Smooth muscle cell (in vitro differentiated cells): Measurements from ENCODE around the gene ASCC2. TPM values are rescaled to one million over a fixed set of nuclear protein-coding genes. Genes with fewer than 3 reads are reported as not detected.

ENCODE experiments used
- DNase-seq: peaks from one replicate; lab custom pipeline; 2025; ENCODE audit not compliant: unreplicated experiment; lab: John Stamatoyannopoulos, UW
- H2AFZ ChIP-seq: fragments of 200-600 bp; sonication (generic); 2 replicates; pipeline ENCODE4 v1.6.0; 2016; ENCODE audit warnings: antibody characterized with exemption, low read depth, mild to moderate bottlenecking
- H3F3A ChIP-seq: fragments of 200-600 bp; sonication (generic); 2 replicates; pipeline ENCODE4 v1.6.0; 2017; ENCODE audit warnings: antibody characterized with exemption, low read depth
- H3K27ac ChIP-seq: fragments of 200-600 bp; sonication (generic); 2 replicates; pipeline ENCODE4 v1.5.1; 2016; ENCODE audit warnings: low read depth, mild to moderate bottlenecking
- H3K27me3 ChIP-seq: fragments of 200-600 bp; sonication (generic); 2 replicates; pipeline ENCODE4 v1.6.1; 2016; ENCODE audit warnings: low read depth, mild to moderate bottlenecking
- H3K36me3 ChIP-seq: fragments of 200-600 bp; sonication (generic); 2 replicates; pipeline ENCODE4 v1.5.1; 2016; ENCODE audit warnings: low read depth
- H3K4me1 ChIP-seq: fragments of 200-600 bp; sonication (generic); 2 replicates; pipeline ENCODE4 v1.5.1; 2016; ENCODE audit warnings: low read depth
- H3K4me2 ChIP-seq: fragments of 200-600 bp; sonication (generic); 2 replicates; pipeline ENCODE4 v1.6.0; 2016; ENCODE audit warnings: mild to moderate bottlenecking
- H3K4me3 ChIP-seq: fragments of 200-600 bp; sonication (generic); 2 replicates; pipeline ENCODE4 v1.5.1; 2016; ENCODE audit warnings: mild to moderate bottlenecking
- H3K79me2 ChIP-seq: fragments of 200-600 bp; sonication (generic); 2 replicates; pipeline ENCODE4 v1.6.0; 2016; ENCODE audit warnings: low read depth, mild to moderate bottlenecking
- H3K9ac ChIP-seq: fragments of 200-600 bp; sonication (generic); 2 replicates; pipeline ENCODE4 v1.6.0; 2016; ENCODE audit warnings: low read depth
- H3K9me3 ChIP-seq: fragments of 200-600 bp; sonication (generic); replicated peaks from 2 replicates; pipeline ENCODE4 v1.5.1; 2016; ENCODE audit warnings: low read depth
- H4K20me1 ChIP-seq: fragments of 200-600 bp; sonication (generic); 2 replicates; pipeline ENCODE4 v1.6.0; 2016; ENCODE audit warnings: low read depth
- CTCF ChIP-seq: fragments of 200-600 bp; sonication (generic); IDR thresholded peaks from 2 replicates; pipeline ENCODE4 v1.5.1; 2017; ENCODE audit warnings: borderline replicate concordance, mild to moderate bottlenecking, antibody characterized with exemption; ENCODE audit not compliant: insufficient read depth, poor library complexity, severe bottlenecking
- WGBS: methylation state at CpG from one replicate; pipeline ENCODE4 v1.1.7; 2016; ENCODE audit warnings: low lambda C conversion rate; 5-methylcytosine and 5-hydroxymethylcytosine counted together
- polyA plus RNA-seq: library from polyadenylated mRNA; unstranded; fragments of >200 nt; fragmentation: Nextera tagmentation; extraction: Ambion mirVana; gene quantifications from 2 replicates; pipeline ENCODE4 v1.2.1, GENCODE V29; 2016
- total RNA-seq: library from RNA; depleted of rRNA; stranded (reverse); fragments of >200 nt; gene quantifications from 2 replicates; pipeline ENCODE4 v1.2.3, GENCODE V29; 2014

Gene ASCC2
- total and polyA plus RNA-seq, 2 experiments from 2014 or later: 32.1 to 58.9 TPM

- Histone ChIP-seq H3K79me2 (no peaks in the 10 kb centered on the region), H3K4me3 (no peak overlapping the region), H3K9me3 (no peaks in the 10 kb centered on the region), H2AFZ (no peak overlapping the region), H4K20me1 (no peaks in the 10 kb centered on the region), H3K9ac (no peak overlapping the region), H3K4me2 (no peak overlapping the region), H3K27ac (no peak overlapping the region), H3F3A (no peaks in the 10 kb centered on the region), H3K27me3 (no peaks in the 10 kb centered on the region), H3K4me1 (peaks cover 6% of the 10 kb centered on the region), H3K36me3 (no peaks in the 10 kb centered on the region)
- 95% methylated on average over 3 of the region's 3 CpGs for WGBS
- DNase-seq: no peak
- no peak for TF ChIP-seq CTCF
Measured at GRCh38 chr22:29872144-29872893, 34.2 kb upstream of the ASCC2 start.

- no peak for TF ChIP-seq CTCF
- DNase-seq: no peak
- 17% methylated on average over 5 of the region's 5 CpGs for WGBS
- Histone ChIP-seq H2AFZ (peak overlapping the region; percentile 77), H3K9me3 (no peaks in the 10 kb centered on the region), H4K20me1 (no peaks in the 10 kb centered on the region), H3K36me3 (no peaks in the 10 kb centered on the region), H3K9ac (no peak overlapping the region), H3K27ac (no peak overlapping the region), H3K4me3 (no peak overlapping the region), H3K79me2 (no peaks in the 10 kb centered on the region), H3K4me1 (peaks cover 6% of the 10 kb centered on the region), H3K27me3 (no peaks in the 10 kb centered on the region), H3F3A (no peaks in the 10 kb centered on the region), H3K4me2 (peak overlapping the region; percentile 71)
Measured at GRCh38 chr22:29871684-29872083, 33.6 kb upstream of the ASCC2 start.

DNA sequence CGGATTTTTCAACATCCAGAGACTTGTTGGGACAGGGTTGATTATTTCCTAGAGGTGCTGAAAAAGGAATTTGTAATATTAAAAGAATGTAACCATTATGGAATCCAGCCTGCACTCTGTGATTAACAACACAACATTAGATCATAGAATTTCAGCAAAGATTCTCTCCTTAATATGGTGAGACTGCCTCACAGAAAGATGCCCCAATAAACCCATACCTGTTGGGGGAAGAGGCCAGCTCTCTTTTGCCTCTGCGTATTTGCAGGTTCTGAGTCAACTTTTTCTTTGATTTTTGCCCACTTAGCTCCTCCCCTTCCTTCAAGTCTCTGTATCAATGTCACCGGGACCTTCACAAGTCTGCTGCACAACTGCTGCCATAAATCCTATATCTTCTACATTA, 32.5 kb upstream of the ASCC2 start:
- Histone ChIP-seq H3K4me1 (peaks cover 6% of the 10 kb centered on the region), H3F3A (no peaks in the 10 kb centered on the region), H3K79me2 (no peaks in the 10 kb centered on the region), H3K9me3 (no peaks in the 10 kb centered on the region), H2AFZ (no peak overlapping the region), H3K4me3 (no peak overlapping the region), H4K20me1 (no peaks in the 10 kb centered on the region), H3K4me2 (no peak overlapping the region), H3K36me3 (no peaks in the 10 kb centered on the region), H3K27me3 (no peaks in the 10 kb centered on the region), H3K9ac (no peak overlapping the region), H3K27ac (no peak overlapping the region)
- WGBS: 51% methylated on average over 3 of the region's 3 CpGs
- no peak for DNase-seq
- TF ChIP-seq CTCF: no peak

GRCh38 chr22:29867851-29868250, 29.8 kb upstream of the ASCC2 start:
- no peak for DNase-seq
- Histone ChIP-seq H2AFZ (no peak overlapping the region), H3F3A (no peaks in the 10 kb centered on the region), H3K9me3 (no peaks in the 10 kb centered on the region), H4K20me1 (no peaks in the 10 kb centered on the region), H3K36me3 (no peaks in the 10 kb centered on the region), H3K79me2 (no peaks in the 10 kb centered on the region), H3K27ac (no peak overlapping the region), H3K4me3 (no peak overlapping the region), H3K4me1 (peaks cover 6% of the 10 kb centered on the region), H3K9ac (no peak overlapping the region), H3K4me2 (no peak overlapping the region), H3K27me3 (no peaks in the 10 kb centered on the region)
- no peak for TF ChIP-seq CTCF
- 96% methylated on average over 3 of the region's 3 CpGs for WGBS
